ENCODE data around the gene LHFPL3. TPM values are rescaled to one million over a fixed set of nuclear protein-coding genes. Genes with fewer than 3 reads are reported as not detected.

Gene LHFPL3
- total RNA-seq, 1 experiment from 2014 or later, result not detected

DNA sequence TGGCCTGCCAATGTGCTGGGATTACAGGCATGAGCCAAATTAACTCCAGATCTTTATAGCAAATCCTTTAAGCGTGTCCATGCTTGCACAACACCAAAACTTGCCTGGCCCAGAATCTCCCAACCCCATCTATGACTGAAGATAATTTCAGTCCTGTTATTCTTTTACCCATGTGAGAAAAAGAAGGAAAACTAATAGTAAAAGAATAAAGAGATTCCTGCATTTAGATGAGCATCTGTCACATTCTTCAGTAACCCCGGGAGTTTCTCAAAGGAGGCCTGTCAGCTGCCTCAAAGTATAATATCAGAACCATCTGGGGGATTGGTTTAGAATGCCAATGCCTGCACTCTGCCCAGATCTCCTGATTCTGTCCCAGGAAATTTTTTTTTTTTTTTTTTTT, 527.5 kb downstream of the LHFPL3 start:
- Histone ChIP-seq H3K23ac (ENCODE audit: insufficient read length, low read depth, low read length) (no peak overlapping the region), H2BK15ac (ENCODE audit: low read depth, low read length) (no peak overlapping the region), H2AFZ (ENCODE audit: low read length) (no peak overlapping the region), H3K14ac (ENCODE audit: insufficient read depth, low read length) (no peak overlapping the region), H2BK120ac (ENCODE audit: low read depth, low read length, poor library complexity, severe bottlenecking) (no peak overlapping the region), H3K9me3 (ENCODE audit: control insufficient read depth, low read depth, low read length) (no peaks in the 10 kb centered on the region), H3K4me1 (ENCODE audit: insufficient read depth, low read length) (no peaks in the 10 kb centered on the region), H3K4me2 (ENCODE audit: insufficient read depth, insufficient read length, low read length) (no peak overlapping the region), H4K5ac (ENCODE audit: insufficient read length, low read depth, low read length) (no peak overlapping the region), H2AK5ac (ENCODE audit: insufficient read length, low read length) (no peak overlapping the region), H3K27me3 (ENCODE audit: insufficient read depth, low read length) (no peaks in the 10 kb centered on the region), H3K4ac (ENCODE audit: low read depth, low read length) (no peak overlapping the region), H3T11ph (ENCODE audit: low read length) (no peak overlapping the region), H3K23me2 (ENCODE audit: insufficient read length, low read depth, low read length, poor library complexity, severe bottlenecking) (no peaks in the 10 kb centered on the region), H4K8ac (replicated peaks; ENCODE audit: insufficient read length, low read depth, low read length) (no peak overlapping the region), H2BK5ac (ENCODE audit: insufficient read length, low read length) (no peak overlapping the region), H4K91ac (ENCODE audit: insufficient read length, low read depth, low read length) (no peak overlapping the region), H3K27ac (ENCODE audit: insufficient read length, low read depth, low read length) (no peak overlapping the region), H4K20me1 (ENCODE audit: control insufficient read depth, insufficient read depth, insufficient read length) (no peaks in the 10 kb centered on the region), H2BK12ac (ENCODE audit: insufficient read length, low read depth, low read length) (no peak overlapping the region), H2BK20ac (ENCODE audit: low read depth, low read length, poor library complexity, severe bottlenecking) (no peak overlapping the region), H3K79me2 (ENCODE audit: insufficient read depth, low read length) (no peaks in the 10 kb centered on the region), H3K56ac (ENCODE audit: insufficient read length, low read depth, low read length) (no peak overlapping the region), H3K9ac (ENCODE audit: extremely low read depth, insufficient read length, low read length) (no peak overlapping the region), H3K79me1 (ENCODE audit: insufficient read depth, low read depth, low read length, poor library complexity, severe bottlenecking) (no peaks in the 10 kb centered on the region), H3K18ac (ENCODE audit: insufficient read length, low read depth, low read length) (no peak overlapping the region)
- no peaks in the 10 kb centered on the region; a peak in 1 of 4 replicates for H3K4me1 Mint-ChIP-seq
- H3K9me3 Mint-ChIP-seq, result no peaks in the 10 kb centered on the region; a peak in 1 of 5 replicates
- H3K36me3 Mint-ChIP-seq (ENCODE audit: insufficient read depth in 1 of 3, low read depth in 3 of 3), result no peaks in the 10 kb centered on the region
- DNase-seq, result no peak
- no peak overlapping the region; a peak in 1 of 7 replicates for H3K27ac Mint-ChIP-seq
- no CpG with 5 or more reads among the region's 2 CpGs for WGBS (ENCODE audit: extremely low coverage, insufficient read length, low lambda C conversion rate)
- peaks cover 9% of the 10 kb centered on the region for H3K27me3 Mint-ChIP-seq (ENCODE audit: low read depth)
- H3K4me3 Mint-ChIP-seq, result no peak overlapping the region
- TF ChIP-seq, protein P1, sequence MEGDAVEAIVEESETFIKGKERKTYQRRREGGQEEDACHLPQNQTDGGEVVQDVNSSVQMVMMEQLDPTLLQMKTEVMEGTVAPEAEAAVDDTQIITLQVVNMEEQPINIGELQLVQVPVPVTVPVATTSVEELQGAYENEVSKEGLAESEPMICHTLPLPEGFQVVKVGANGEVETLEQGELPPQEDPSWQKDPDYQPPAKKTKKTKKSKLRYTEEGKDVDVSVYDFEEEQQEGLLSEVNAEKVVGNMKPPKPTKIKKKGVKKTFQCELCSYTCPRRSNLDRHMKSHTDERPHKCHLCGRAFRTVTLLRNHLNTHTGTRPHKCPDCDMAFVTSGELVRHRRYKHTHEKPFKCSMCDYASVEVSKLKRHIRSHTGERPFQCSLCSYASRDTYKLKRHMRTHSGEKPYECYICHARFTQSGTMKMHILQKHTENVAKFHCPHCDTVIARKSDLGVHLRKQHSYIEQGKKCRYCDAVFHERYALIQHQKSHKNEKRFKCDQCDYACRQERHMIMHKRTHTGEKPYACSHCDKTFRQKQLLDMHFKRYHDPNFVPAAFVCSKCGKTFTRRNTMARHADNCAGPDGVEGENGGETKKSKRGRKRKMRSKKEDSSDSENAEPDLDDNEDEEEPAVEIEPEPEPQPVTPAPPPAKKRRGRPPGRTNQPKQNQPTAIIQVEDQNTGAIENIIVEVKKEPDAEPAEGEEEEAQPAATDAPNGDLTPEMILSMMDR (conservative IDR thresholded peaks at IDR 0.05), result no peak
